Measurements from ENCODE around the gene SAMD8. TPM values are rescaled to one million over a fixed set of nuclear protein-coding genes. Genes with fewer than 3 reads are reported as not detected.

The SAMD8 gene
- total and polyA plus RNA-seq, 2 experiments from 2014 or later = 10.7 to 29.2 TPM

- Histone ChIP-seq H4K20me1 (ENCODE audit: insufficient read depth, poor library complexity, severe bottlenecking) (peaks cover 33% of the 10 kb centered on the region), H3K4me2 (no peak overlapping the region), H3K27ac (peak overlapping the region; percentile 29), H3K4me3 (no peak overlapping the region), H3K27me3 (no peaks in the 10 kb centered on the region), H3K36me3 (replicated peaks; ENCODE audit: insufficient read depth, low read depth) (no peaks in the 10 kb centered on the region), H3K4me1 (ENCODE audit: insufficient read depth) (peaks cover 52% of the 10 kb centered on the region), H2AFZ (no peak overlapping the region), H3K9me3 (ENCODE audit: low read depth) (no peaks in the 10 kb centered on the region), H3K9me2 (replicated peaks; ENCODE audit: insufficient read depth) (no peaks in the 10 kb centered on the region), H3K79me2 (peaks cover 53% of the 10 kb centered on the region)
- DNase-seq (ENCODE audit: low spot score) = no peak
- TF ChIP-seq EZH2phosphoT487 (IDR thresholded peaks at IDR 0.05; ENCODE audit: low read depth, severe bottlenecking, unreplicated experiment) (no peak), EZH2 (IDR thresholded peaks at IDR 0.05; ENCODE audit: borderline replicate concordance) (no peak)
- TF ChIP-seq, protein P1, sequence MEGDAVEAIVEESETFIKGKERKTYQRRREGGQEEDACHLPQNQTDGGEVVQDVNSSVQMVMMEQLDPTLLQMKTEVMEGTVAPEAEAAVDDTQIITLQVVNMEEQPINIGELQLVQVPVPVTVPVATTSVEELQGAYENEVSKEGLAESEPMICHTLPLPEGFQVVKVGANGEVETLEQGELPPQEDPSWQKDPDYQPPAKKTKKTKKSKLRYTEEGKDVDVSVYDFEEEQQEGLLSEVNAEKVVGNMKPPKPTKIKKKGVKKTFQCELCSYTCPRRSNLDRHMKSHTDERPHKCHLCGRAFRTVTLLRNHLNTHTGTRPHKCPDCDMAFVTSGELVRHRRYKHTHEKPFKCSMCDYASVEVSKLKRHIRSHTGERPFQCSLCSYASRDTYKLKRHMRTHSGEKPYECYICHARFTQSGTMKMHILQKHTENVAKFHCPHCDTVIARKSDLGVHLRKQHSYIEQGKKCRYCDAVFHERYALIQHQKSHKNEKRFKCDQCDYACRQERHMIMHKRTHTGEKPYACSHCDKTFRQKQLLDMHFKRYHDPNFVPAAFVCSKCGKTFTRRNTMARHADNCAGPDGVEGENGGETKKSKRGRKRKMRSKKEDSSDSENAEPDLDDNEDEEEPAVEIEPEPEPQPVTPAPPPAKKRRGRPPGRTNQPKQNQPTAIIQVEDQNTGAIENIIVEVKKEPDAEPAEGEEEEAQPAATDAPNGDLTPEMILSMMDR (IDR thresholded peaks at IDR 0.05; ENCODE audit: poor library complexity) = no peak
- 38% methylated on average over 4 of the region's 4 CpGs for WGBS (ENCODE audit: low lambda C conversion rate, missing lambda C conversion rate)
Measured at GRCh38 chr10:75228834-75229233, 117.4 kb downstream of the SAMD8 start.

DNA sequence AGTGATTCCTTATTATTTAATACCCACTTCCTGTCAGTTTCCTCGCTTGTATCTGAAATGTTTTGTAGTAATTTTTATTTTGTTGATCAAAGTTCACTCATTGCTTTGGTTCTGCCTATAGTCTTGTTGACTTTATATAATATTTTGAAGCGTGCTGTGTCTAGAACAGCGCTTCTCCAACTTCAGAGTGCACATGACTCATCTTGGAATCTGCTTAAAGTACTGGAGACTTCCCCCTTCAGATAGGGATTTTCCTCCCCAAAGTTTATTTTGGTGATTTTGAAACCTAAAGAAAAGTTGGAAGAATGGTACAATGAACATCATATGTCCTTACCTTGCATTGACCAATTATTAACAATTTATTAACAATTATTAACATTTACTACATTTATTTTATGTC, 118.5 kb downstream of the SAMD8 start:
- 71% methylated on average over 3 of the region's 3 CpGs for WGBS (ENCODE audit: low lambda C conversion rate, missing lambda C conversion rate)
- Histone ChIP-seq H2AFZ (no peak overlapping the region), H3K27ac (peak overlapping the region; percentile 6), H3K4me2 (no peak overlapping the region), H3K4me3 (no peak overlapping the region), H3K9me3 (ENCODE audit: low read depth) (no peaks in the 10 kb centered on the region), H4K20me1 (ENCODE audit: insufficient read depth, poor library complexity, severe bottlenecking) (peaks cover 23% of the 10 kb centered on the region), H3K9me2 (replicated peaks; ENCODE audit: insufficient read depth) (no peaks in the 10 kb centered on the region), H3K36me3 (replicated peaks; ENCODE audit: insufficient read depth, low read depth) (no peaks in the 10 kb centered on the region), H3K79me2 (peaks cover 43% of the 10 kb centered on the region), H3K27me3 (no peaks in the 10 kb centered on the region), H3K4me1 (ENCODE audit: insufficient read depth) (peaks cover 47% of the 10 kb centered on the region)
- TF ChIP-seq EZH2phosphoT487 (IDR thresholded peaks at IDR 0.05; ENCODE audit: low read depth, severe bottlenecking, unreplicated experiment) = no peak
- TF ChIP-seq, protein P1 (IDR thresholded peaks at IDR 0.05; ENCODE audit: poor library complexity) = no peak
- no peak for TF ChIP-seq EZH2 (IDR thresholded peaks at IDR 0.05; ENCODE audit: borderline replicate concordance)
- no peak for DNase-seq (ENCODE audit: low spot score)

DNA sequence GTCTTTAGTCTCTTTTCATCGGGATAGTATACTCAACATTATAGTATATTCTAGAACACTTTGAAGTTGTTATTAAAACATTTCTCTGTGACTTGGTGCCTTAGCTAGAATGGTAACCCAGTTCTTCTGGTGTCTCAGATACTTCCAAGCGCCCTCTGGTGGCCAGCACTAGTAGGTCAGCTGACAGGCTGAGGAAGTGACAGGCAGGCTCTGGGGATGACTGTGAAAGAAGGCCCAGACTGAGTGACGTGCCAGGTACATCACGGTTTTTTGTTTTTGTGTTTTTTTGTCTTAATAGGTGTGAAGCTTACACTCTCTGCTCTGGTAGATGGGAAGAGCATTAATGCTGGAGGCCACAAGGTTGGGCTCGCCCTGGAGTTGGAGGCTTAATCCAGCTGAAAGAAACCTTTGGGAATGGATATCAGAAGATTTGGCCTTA, 119.2 kb downstream of the SAMD8 start:
- no peaks in the 10 kb centered on the region for H3K9me3 ChIP-seq (ENCODE audit: low read depth)
- peaks cover 48% of the 10 kb centered on the region for H3K4me1 ChIP-seq (ENCODE audit: insufficient read depth)
- no peaks in the 10 kb centered on the region for H3K9me2 ChIP-seq (replicated peaks; ENCODE audit: insufficient read depth)
- H3K79me2 ChIP-seq = peaks cover 42% of the 10 kb centered on the region
- no peaks in the 10 kb centered on the region for H3K27me3 ChIP-seq
- H2AFZ ChIP-seq = no peak overlapping the region
- no peak overlapping the region for H3K4me2 ChIP-seq
- peak; percentile 93 for DNase-seq (ENCODE audit: low spot score)
- H3K4me3 ChIP-seq = no peak overlapping the region
- peak overlapping the region; percentile 6 for H3K27ac ChIP-seq
- H3K36me3 ChIP-seq (replicated peaks; ENCODE audit: insufficient read depth, low read depth) = no peaks in the 10 kb centered on the region
- TF ChIP-seq, protein P1 (IDR thresholded peaks at IDR 0.05; ENCODE audit: poor library complexity) = peak; percentile 96
- TF ChIP-seq EZH2 (IDR thresholded peaks at IDR 0.05; ENCODE audit: borderline replicate concordance) = no peak
- TF ChIP-seq EZH2phosphoT487 (IDR thresholded peaks at IDR 0.05; ENCODE audit: low read depth, severe bottlenecking, unreplicated experiment) = no peak
- peaks cover 23% of the 10 kb centered on the region for H4K20me1 ChIP-seq (ENCODE audit: insufficient read depth, poor library complexity, severe bottlenecking)
- 34% methylated on average over 5 of the region's 5 CpGs for whole genome bisulfite sequencing (ENCODE audit: low lambda C conversion rate, missing lambda C conversion rate)

Other genes with a start within 250 kb of the SAMD8 start
- gene VDAC2, start 99.1 kb downstream of the SAMD8 start, total RNA-seq = 167 and 172 TPM in 2 replicates
- gene VDAC2, start 99.1 kb downstream of the SAMD8 start, polyA plus RNA-seq = 190 and 192 TPM in 2 replicates
- 19.2 and 36.7 TPM in 2 replicates for gene COMTD1, start 124.3 kb downstream of the SAMD8 start, total RNA-seq
- 46.4 and 51.9 TPM in 2 replicates for gene COMTD1, start 124.3 kb downstream of the SAMD8 start, polyA plus RNA-seq